BLaER1 (cell line): ENCODE measurements around the gene TRAF3.

Source experiments
- H3K27ac ChIP-seq: shearing (Covaris generic); formaldehyde crosslinking; 2 replicates; pipeline ENCODE4 v1.8.1; 2022
- H3K27me3 ChIP-seq: shearing (Covaris generic); formaldehyde crosslinking; 2 replicates; pipeline ENCODE4 v1.8.1; 2022
- H3K36me3 ChIP-seq: shearing (Covaris generic); formaldehyde crosslinking; 2 replicates; pipeline ENCODE4 v1.8.1; 2022
- H3K4me1 ChIP-seq: shearing (Covaris generic); formaldehyde crosslinking; 2 replicates; pipeline ENCODE4 v1.8.1; 2022
- H3K4me2 ChIP-seq: shearing (Covaris generic); formaldehyde crosslinking; 2 replicates; pipeline ENCODE4 v1.8.1; 2022
- H3K4me3 ChIP-seq: shearing (Covaris generic); formaldehyde crosslinking; 2 replicates; pipeline ENCODE4 v1.8.1; 2022
- H3K9ac ChIP-seq: shearing (Covaris generic); formaldehyde crosslinking; 2 replicates; pipeline ENCODE4 v1.8.1; 2022
- H3K9me3 ChIP-seq: shearing (Covaris generic); formaldehyde crosslinking; 2 replicates; pipeline ENCODE4 v1.8.1; 2022
- H4K20me1 ChIP-seq: shearing (Covaris generic); formaldehyde crosslinking; 2 replicates; pipeline ENCODE4 v1.8.1; 2022
- Cebpa-rat ChIP-seq: shearing (Covaris generic); IDR thresholded peaks from 2 replicates; pipeline ENCODE4 v1.8.1; 2022

TRAF3 gene

GRCh38 chr14:102736956-102737355 is 40.3 kb upstream of the TRAF3 start:
- no peak overlapping the region for H3K9ac ChIP-seq
- no peak overlapping the region for H3K4me2 ChIP-seq
- H3K36me3 ChIP-seq, result peaks cover 58% of the 10 kb centered on the region
- H3K4me1 ChIP-seq, result 0 out of 2 replicates have a peak, but pooled peaks cover 8% of the 10 kb centered on the region
- peaks cover 19% of the 10 kb centered on the region for H3K9me3 ChIP-seq
- TF ChIP-seq Cebpa-rat, result no peak
- H3K27ac ChIP-seq, result no peak overlapping the region
- no peak overlapping the region for H3K4me3 ChIP-seq
- H3K27me3 ChIP-seq, result no peaks in the 10 kb centered on the region
- H4K20me1 ChIP-seq, result peaks cover 3% of the 10 kb centered on the region

- Histone ChIP-seq H3K9ac (no peak overlapping the region), H3K27ac (0 out of 2 replicates have a peak overlapping the region, but pooled peaks have one; percentile 35), H3K36me3 (peaks cover 50% of the 10 kb centered on the region), H3K9me3 (peaks cover 24% of the 10 kb centered on the region), H4K20me1 (no peaks in the 10 kb centered on the region), H3K4me1 (0 out of 2 replicates have a peak, but pooled peaks cover 8% of the 10 kb centered on the region), H3K27me3 (no peaks in the 10 kb centered on the region), H3K4me3 (no peak overlapping the region), H3K4me2 (no peak overlapping the region)
- TF ChIP-seq Cebpa-rat, result no peak
Observed at GRCh38 chr14:102737402-102738372, 39.6 kb upstream of the TRAF3 start.

DNA sequence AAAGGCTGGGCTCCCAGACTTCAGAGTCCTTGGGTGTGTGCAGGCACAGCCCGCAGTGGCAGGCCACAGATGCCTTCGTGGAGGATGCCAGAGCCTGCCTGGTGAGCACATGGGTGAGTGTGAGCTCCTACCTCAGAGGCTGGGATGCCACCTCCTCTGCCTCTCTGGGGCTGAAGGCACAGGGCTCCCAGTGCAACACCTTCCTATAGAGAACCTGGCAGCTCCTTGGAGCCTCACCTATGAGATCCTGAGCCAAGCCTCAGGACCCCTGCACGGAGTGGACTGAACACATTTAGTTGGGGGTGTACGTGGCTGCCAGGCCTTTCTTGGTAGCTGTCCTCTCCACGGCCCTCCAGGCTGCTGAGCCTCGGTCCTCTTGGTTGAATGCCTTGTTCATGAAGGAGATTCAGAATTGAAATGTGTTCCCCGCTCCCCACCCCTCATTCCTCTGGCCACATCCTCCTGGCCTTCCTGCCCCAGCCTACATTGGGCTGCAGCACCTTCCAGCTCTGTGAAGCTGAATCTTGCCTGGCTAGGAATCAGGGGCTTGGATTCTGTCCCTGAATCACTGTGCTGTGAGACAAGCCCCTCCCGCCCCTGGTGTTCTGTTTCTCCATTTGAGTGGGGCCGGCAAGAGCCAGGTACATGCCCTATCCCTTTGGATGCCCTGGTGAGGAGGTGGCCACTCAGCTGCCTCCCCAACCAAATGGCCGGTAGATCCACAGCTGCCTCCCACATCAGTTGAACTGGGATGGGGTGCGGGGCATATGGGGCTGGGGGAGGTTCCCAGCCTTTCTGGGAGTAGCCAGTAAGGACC is 38.7 kb upstream of the TRAF3 start:
- Histone ChIP-seq H3K27ac (no peak overlapping the region), H3K36me3 (peaks cover 41% of the 10 kb centered on the region), H3K4me2 (no peak overlapping the region), H3K4me1 (0 out of 2 replicates have a peak, but pooled peaks cover 8% of the 10 kb centered on the region), H3K9ac (no peak overlapping the region), H3K4me3 (no peak overlapping the region), H3K9me3 (peaks cover 24% of the 10 kb centered on the region), H3K27me3 (no peaks in the 10 kb centered on the region), H4K20me1 (no peaks in the 10 kb centered on the region)
- no peak for TF ChIP-seq Cebpa-rat

DNA sequence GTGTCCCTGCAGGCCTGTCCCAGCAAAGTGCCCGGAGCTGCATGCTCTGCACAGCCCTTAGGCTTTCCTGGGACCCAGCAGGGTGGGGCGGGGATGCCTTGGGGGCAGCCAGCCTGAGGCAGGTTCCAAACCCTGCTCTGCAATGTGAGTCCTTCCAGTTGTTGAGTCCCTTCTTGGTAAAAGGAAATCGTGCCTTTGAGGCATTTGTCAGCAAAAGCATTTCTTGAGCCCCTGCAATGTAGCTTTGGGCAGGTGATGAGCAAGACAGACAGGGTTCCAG is 38.1 kb upstream of the TRAF3 start:
- Histone ChIP-seq H3K36me3 (peaks cover 39% of the 10 kb centered on the region), H3K4me1 (0 out of 2 replicates have a peak, but pooled peaks cover 8% of the 10 kb centered on the region), H3K27ac (no peak overlapping the region), H3K9me3 (peaks cover 24% of the 10 kb centered on the region), H3K4me3 (no peak overlapping the region), H3K27me3 (no peaks in the 10 kb centered on the region), H4K20me1 (no peaks in the 10 kb centered on the region), H3K9ac (no peak overlapping the region), H3K4me2 (no peak overlapping the region)
- TF ChIP-seq Cebpa-rat, result no peak

DNA sequence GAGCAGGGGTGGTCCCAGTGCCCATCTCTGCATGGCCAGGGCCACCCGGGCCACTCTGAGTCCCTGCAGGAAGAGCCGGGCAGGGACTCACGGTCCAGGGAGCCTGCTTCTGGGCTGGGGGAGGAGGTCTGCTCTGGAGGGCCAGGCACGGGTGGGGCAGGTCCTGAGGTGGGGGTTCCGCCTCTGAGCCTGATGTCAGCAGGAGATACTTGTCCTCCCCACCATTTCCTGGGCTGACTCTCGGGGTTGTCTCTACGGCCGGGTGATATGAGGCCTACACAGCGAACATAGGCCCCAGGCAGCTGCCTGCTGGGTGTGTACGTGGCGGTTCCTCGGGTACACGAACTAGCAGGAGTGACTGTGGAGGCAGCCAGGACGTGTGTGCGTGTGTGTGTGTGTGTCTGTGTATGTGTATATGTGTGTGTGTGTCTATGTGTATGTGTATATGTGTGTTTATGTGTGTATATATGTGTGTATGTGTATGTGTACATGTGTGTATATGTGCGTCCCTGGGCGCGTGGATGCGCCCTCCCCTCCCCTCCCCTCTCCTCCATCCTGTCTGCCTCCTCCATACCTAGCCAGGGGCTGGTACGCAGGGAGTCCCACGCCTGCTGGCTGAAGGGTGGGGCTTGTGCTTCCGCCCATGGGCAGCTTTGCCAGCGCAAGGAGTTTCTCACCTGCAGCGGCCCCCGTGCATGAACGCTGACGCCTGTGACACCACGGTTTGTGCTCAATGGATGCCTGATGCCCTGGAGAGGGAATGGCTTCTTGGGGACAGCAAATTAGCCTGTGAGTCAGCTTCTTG is 30.4 kb upstream of the TRAF3 start:
- Histone ChIP-seq H3K9me3 (peaks cover 6% of the 10 kb centered on the region), H3K4me2 (no peak overlapping the region), H3K4me1 (peaks cover 17% of the 10 kb centered on the region), H4K20me1 (no peaks in the 10 kb centered on the region), H3K27me3 (no peaks in the 10 kb centered on the region), H3K9ac (no peak overlapping the region), H3K4me3 (no peak overlapping the region), H3K36me3 (peaks cover 23% of the 10 kb centered on the region), H3K27ac (no peak overlapping the region)
- no peak for TF ChIP-seq Cebpa-rat

DNA sequence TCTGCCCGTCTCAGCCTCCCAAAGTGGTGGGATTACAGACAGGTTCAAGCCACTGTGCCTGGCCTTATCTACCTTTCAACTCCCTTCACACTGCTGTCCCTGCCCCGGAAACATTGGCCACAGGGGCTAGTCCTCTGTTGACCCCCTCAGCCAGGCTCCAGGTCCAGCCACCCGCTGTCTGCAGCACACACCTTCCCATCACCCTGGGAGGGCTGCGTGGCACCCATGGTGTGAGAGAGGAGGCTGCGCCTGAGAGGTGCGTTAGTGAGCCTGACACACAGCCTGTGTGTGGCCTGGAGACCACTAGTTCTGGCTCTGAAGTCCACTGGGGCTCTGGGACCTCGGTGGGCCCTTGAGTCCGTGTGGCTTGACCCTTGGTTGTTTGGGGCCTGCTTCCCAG is 28.4 kb upstream of the TRAF3 start:
- Histone ChIP-seq H3K4me3 (no peak overlapping the region), H3K27ac (no peak overlapping the region), H3K36me3 (peaks cover 23% of the 10 kb centered on the region), H3K4me2 (no peak overlapping the region), H3K4me1 (peaks cover 17% of the 10 kb centered on the region), H3K9ac (0 out of 2 replicates have a peak overlapping the region, but pooled peaks have one; percentile 14), H3K27me3 (no peaks in the 10 kb centered on the region), H3K9me3 (no peaks in the 10 kb centered on the region), H4K20me1 (no peaks in the 10 kb centered on the region)
- TF ChIP-seq Cebpa-rat, result no peak

- no peak for TF ChIP-seq Cebpa-rat
- Histone ChIP-seq H3K36me3 (peaks cover 23% of the 10 kb centered on the region), H3K27ac (0 out of 2 replicates have a peak overlapping the region, but pooled peaks have one; percentile 38), H3K4me3 (no peak overlapping the region), H3K9me3 (no peaks in the 10 kb centered on the region), H3K27me3 (no peaks in the 10 kb centered on the region), H4K20me1 (no peaks in the 10 kb centered on the region), H3K4me1 (peaks cover 21% of the 10 kb centered on the region), H3K9ac (0 out of 2 replicates have a peak overlapping the region, but pooled peaks have one; percentile 14), H3K4me2 (no peak overlapping the region)
Observed at GRCh38 chr14:102749393-102750305, 27.6 kb upstream of the TRAF3 start.

DNA sequence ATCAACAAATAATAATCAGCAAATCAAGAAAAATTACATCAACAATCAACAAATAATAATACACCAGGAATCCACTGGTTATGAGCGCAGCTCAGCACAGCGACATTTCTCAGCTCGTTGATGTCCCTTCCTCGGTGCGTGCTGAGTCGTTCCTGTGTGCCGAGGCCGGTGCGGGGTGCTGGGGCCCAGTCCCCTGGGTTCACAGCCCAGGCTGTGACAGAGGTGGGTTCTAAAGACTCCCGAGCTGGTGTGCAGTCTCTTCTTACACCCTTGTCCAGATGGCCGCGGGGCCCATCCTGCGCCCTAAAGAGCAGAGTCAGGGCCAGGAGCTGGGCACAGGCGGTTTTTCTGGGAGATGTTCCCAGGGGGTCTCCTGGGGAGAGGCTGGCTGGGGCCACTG is 26.9 kb upstream of the TRAF3 start:
- H4K20me1 ChIP-seq, result no peaks in the 10 kb centered on the region
- H3K36me3 ChIP-seq, result peaks cover 23% of the 10 kb centered on the region
- no peaks in the 10 kb centered on the region for H3K27me3 ChIP-seq
- no peak for TF ChIP-seq Cebpa-rat
- H3K4me2 ChIP-seq, result no peak overlapping the region
- H3K9ac ChIP-seq, result no peak overlapping the region
- no peak overlapping the region for H3K27ac ChIP-seq
- H3K4me3 ChIP-seq, result no peak overlapping the region
- no peaks in the 10 kb centered on the region for H3K9me3 ChIP-seq
- peaks cover 28% of the 10 kb centered on the region for H3K4me1 ChIP-seq
